Hepatocyte (in vitro differentiated cells): ENCODE results near the gene TCAF2.
"Not testable (repeated sequence)": the region's sequence is repeated elsewhere in the genome, so short reads cannot be mapped to it uniquely, and the experiment has no call there.

Experiments
- EZH2 ChIP-seq: fragments of 200-600 bp; sonication (generic); IDR thresholded peaks from 2 replicates; pipeline ENCODE4 v1.6.1; 2016; ENCODE audit warnings: antibody characterized with exemption, mild to moderate bottlenecking, borderline replicate concordance
- TF ChIP-seq, protein P1 (sequence below): fragments of 200-600 bp; sonication (generic); IDR thresholded peaks from 2 replicates; pipeline ENCODE4 v1.5.1; 2016; ENCODE audit warnings: antibody characterized with exemption, mild to moderate bottlenecking; ENCODE audit not compliant: poor library complexity

DNA sequence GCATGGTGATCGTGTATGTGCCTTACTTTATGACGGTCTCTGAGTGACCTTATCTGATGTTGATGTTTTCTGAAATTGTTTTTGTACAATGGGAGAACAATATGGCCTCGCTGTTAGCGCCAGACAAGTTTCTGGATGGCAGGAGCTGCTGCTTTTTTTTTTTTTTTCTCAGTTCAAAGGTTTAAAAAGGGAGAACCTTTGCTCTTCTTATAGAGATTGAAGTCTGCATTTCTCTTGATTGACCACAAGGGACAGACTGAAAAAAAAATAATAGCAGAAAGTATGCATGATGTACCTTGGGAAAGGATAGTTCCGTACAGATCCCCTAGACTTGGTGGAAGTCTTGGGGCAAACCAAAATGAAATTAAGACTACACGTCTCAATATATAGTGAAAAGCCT is 5.2 kb upstream of the TCAF2 start:
- TF ChIP-seq EZH2 = not testable (repeated sequence)
- TF ChIP-seq, protein P1, sequence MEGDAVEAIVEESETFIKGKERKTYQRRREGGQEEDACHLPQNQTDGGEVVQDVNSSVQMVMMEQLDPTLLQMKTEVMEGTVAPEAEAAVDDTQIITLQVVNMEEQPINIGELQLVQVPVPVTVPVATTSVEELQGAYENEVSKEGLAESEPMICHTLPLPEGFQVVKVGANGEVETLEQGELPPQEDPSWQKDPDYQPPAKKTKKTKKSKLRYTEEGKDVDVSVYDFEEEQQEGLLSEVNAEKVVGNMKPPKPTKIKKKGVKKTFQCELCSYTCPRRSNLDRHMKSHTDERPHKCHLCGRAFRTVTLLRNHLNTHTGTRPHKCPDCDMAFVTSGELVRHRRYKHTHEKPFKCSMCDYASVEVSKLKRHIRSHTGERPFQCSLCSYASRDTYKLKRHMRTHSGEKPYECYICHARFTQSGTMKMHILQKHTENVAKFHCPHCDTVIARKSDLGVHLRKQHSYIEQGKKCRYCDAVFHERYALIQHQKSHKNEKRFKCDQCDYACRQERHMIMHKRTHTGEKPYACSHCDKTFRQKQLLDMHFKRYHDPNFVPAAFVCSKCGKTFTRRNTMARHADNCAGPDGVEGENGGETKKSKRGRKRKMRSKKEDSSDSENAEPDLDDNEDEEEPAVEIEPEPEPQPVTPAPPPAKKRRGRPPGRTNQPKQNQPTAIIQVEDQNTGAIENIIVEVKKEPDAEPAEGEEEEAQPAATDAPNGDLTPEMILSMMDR = peak; percentile 14
